Sigmoid colon (tissue), 7 donors: ENCODE data around the gene PPOX. TPM values are rescaled to one million over a fixed set of nuclear protein-coding genes. Genes with fewer than 3 reads are reported as not detected.
A peak's percentile ranks its signal among the peaks of the same experiment; 100 is the strongest.

ENCODE experiments used
- DNase-seq: peaks from one replicate; pipeline ENCODE4 v3.0.0-alpha.2; 2019
- H3K27ac ChIP-seq, 4 donors: fragments of 200-600 bp; sonication (generic); one replicate each; pipeline ENCODE4 v1.5.1; 2016 to 2019; ENCODE audit warnings: mild to moderate bottlenecking in 1 of 4
- H3K27me3 ChIP-seq, 3 donors: fragments of 200-600 bp; sonication (generic); one replicate each; pipeline ENCODE4 v1.5.1; 2019; ENCODE audit warnings: mild to moderate bottlenecking in 1 of 3
- H3K36me3 ChIP-seq, 4 donors: fragments of 200-600 bp; sonication (generic); one replicate each; pipeline ENCODE4 v1.5.1; 2016 to 2019
- H3K4me1 ChIP-seq, 4 donors: fragments of 200-600 bp; sonication (generic); one replicate each; pipeline ENCODE4 v1.5.1; 2017 to 2019
- H3K4me3 ChIP-seq, 4 donors: fragments of 200-600 bp; sonication (generic); one replicate each; pipeline ENCODE4 v1.5.1; 2017 to 2019; ENCODE audit warnings: mild to moderate bottlenecking in 2 of 4, moderate library complexity in 1 of 4
- H3K9me3 ChIP-seq, 4 donors: fragments of 200-600 bp in 3 of 4; sonication (generic) in 3 of 4; one replicate each; pipeline versions ENCODE4 v1.5.1 to v1.6.1; 2013 to 2019
- CTCF ChIP-seq, 4 experiments: fragments of 450-650 bp in 3 of 4; fragments of 200-600 bp in 1 of 4; IDR thresholded peaks; one replicate each; pipeline ENCODE4 v1.5.1; 2016 to 2019; ENCODE audit warnings: antibody characterized with exemption in 4 of 4, mild to moderate bottlenecking in 3 of 4, moderate library complexity in 2 of 4
- EP300 ChIP-seq, 4 donors: sonication (generic); formaldehyde crosslinking; IDR thresholded peaks; one replicate each; pipeline ENCODE4 v1.6.1; 2017; ENCODE audit warnings: antibody characterized with exemption in 4 of 4
- POLR2A ChIP-seq, 2 donors: fragments of 450-650 bp; IDR thresholded peaks; one replicate each; pipeline ENCODE4 v1.6.1; 2016; ENCODE audit warnings: antibody characterized with exemption in 2 of 2, mild to moderate bottlenecking in 2 of 2, moderate library complexity in 2 of 2
- POLR2AphosphoS5 ChIP-seq, 4 donors: sonication (generic); formaldehyde crosslinking; IDR thresholded peaks; one replicate each; pipeline ENCODE4 v1.6.1; 2017; ENCODE audit warnings: antibody characterized with exemption in 4 of 4
- WGBS, 2 donors: extraction: QIAGEN DNeasy Blood & Tissue Kit; methylation state at CpG; one replicate each; pipeline ENCODE4 v1.1.7; 2013; 5-methylcytosine and 5-hydroxymethylcytosine counted together
- intact Hi-C: fragments of 100-400 bp; cut with DNase I; formaldehyde crosslinking; loops from one replicate; pipeline ENCODE4 v1.15.1; 2023
- polyA plus RNA-seq, 3 donors: library from polyadenylated mRNA; stranded (reverse); fragments of 200-250 nt; gene quantifications; one replicate each; pipeline ENCODE4 v1.2.3, GENCODE V29; 2013
- total RNA-seq, 4 donors: library from RNA; depleted of rRNA; stranded (reverse); fragments of >200 nt; gene quantifications; one replicate each; pipeline ENCODE4 v1.1.0, GENCODE V29; 2016
- donor health status: healthy with polysubstance abuse.
- donor health status: Bipolar disorder and iron deficiency.
- donor health status: healthy.

The PPOX gene
- total and polyA plus RNA-seq, 7 donors: 7.4 to 30.9 (median 17.7) TPM

GRCh38 chr1:161200992-161201835 lies 35.0 kb downstream of the PPOX start:
- Histone ChIP-seq H3K4me3 (peak overlapping the region; percentile 75 to 83 (median 78)), H3K9me3 (no peaks in the 10 kb centered on the region), H3K36me3 (peaks cover 0 to 27% (median 5%) of the 10 kb centered on the region in 4 donors), H3K4me1 (peaks cover 0 to 88% (median 75%) of the 10 kb centered on the region in 4 donors), H3K27me3 (no peaks in the 10 kb centered on the region), H3K27ac (peak overlapping the region; percentile 94 to 97 (median 96))
- WGBS, 2 donors: 76 to 79% methylated on average over 13 of the region's 13 CpGs
- DNase-seq: peak; percentile 90
- intact Hi-C loops: loop anchor here (2.0 kb wide), 1 partner anchor 188 kb away; no protein-coding TSS in a partner anchor
- peak in 1 of 4 donors; percentile 39 for TF ChIP-seq POLR2AphosphoS5 (IDR thresholded peaks at IDR 0.05)
- peak in 2 of 4 donors; percentile 3 to 23 for TF ChIP-seq EP300 (IDR thresholded peaks at IDR 0.05)
- no peak for TF ChIP-seq POLR2A (IDR thresholded peaks at IDR 0.05)

- Histone ChIP-seq H3K4me1 (peaks cover 0 to 83% (median 74%) of the 10 kb centered on the region in 4 donors), H3K27me3 (no peaks in the 10 kb centered on the region), H3K9me3 (no peaks in the 10 kb centered on the region), H3K27ac (peak within 1 kb of the TSS; percentile 94 to 97 (median 96)), H3K4me3 (peak within 1 kb of the TSS; percentile 75 to 83 (median 78)), H3K36me3 (peaks cover 0 to 36% (median 10%) of the 10 kb centered on the region in 4 donors)
- 2 to 5% methylated on average over 53 of the region's 53 CpGs for WGBS, 2 donors
- intact Hi-C loops: loop anchor here (1.0 to 2.0 kb wide), 2 partner anchors 24 to 187 kb away; partner anchors contain the start of gene TOMM40L
- DNase-seq: peak; percentile 100
- peak; percentile 60 to 81 for TF ChIP-seq POLR2A (IDR thresholded peaks at IDR 0.05)
- TF ChIP-seq POLR2AphosphoS5 (IDR thresholded peaks at IDR 0.05): peak; percentile 86 to 90 (median 88)
- TF ChIP-seq CTCF (IDR thresholded peaks at IDR 0.05): no peak
- peak in 1 of 4 donors; percentile 4 for TF ChIP-seq EP300 (IDR thresholded peaks at IDR 0.05)
Measured at GRCh38 chr1:161201836-161202712, 35.8 kb downstream of the PPOX start, which contains the start of gene NDUFS2. Gene NDUFS2 (plus strand): TSS chr1:161202367. CDS start chr1:161202386, 19 bp downstream.

GRCh38 chr1:161206411-161207140 lies 40.4 kb downstream of the PPOX start:
- 80 to 87% methylated on average over 12 of the region's 12 CpGs for WGBS, 2 donors
- H3K9me3 ChIP-seq: no peaks in the 10 kb centered on the region
- H3K27me3 ChIP-seq: no peaks in the 10 kb centered on the region
- H3K4me3 ChIP-seq: no peak overlapping the region
- no peak for DNase-seq
- no peak for TF ChIP-seq EP300 (IDR thresholded peaks at IDR 0.05)
- TF ChIP-seq CTCF (IDR thresholded peaks at IDR 0.05): no peak
- no peak for TF ChIP-seq POLR2A (IDR thresholded peaks at IDR 0.05)
- TF ChIP-seq POLR2AphosphoS5 (IDR thresholded peaks at IDR 0.05): peak in 1 of 4 donors; percentile 36
- H3K27ac ChIP-seq: peak overlapping the region; percentile 67 to 96 (median 76)
- H3K36me3 ChIP-seq: peaks cover 9 to 81% (median 38%) of the 10 kb centered on the region in 4 donors
- intact Hi-C loops: loop anchor here (5.0 kb wide), 1 partner anchor 86 kb away; no protein-coding TSS in a partner anchor
- peaks cover 0 to 61% (median 40%) of the 10 kb centered on the region in 4 donors for H3K4me1 ChIP-seq

- intact Hi-C loops: loop anchor here (5.0 kb wide), 1 partner anchor 85 kb away; no protein-coding TSS in a partner anchor
- peaks cover 14 to 87% (median 44%) of the 10 kb centered on the region in 4 donors for H3K36me3 ChIP-seq
- DNase-seq: peak; percentile 92
- H3K4me3 ChIP-seq: no peak overlapping the region
- no peaks in the 10 kb centered on the region for H3K9me3 ChIP-seq
- H3K27me3 ChIP-seq: no peaks in the 10 kb centered on the region
- TF ChIP-seq POLR2A (IDR thresholded peaks at IDR 0.05) (peak in 1 of 2 donors; percentile 9), POLR2AphosphoS5 (IDR thresholded peaks at IDR 0.05) (peak; percentile 74 to 87 (median 84)), CTCF (IDR thresholded peaks at IDR 0.05) (no peak), EP300 (IDR thresholded peaks at IDR 0.05) (peak in 3 of 4 donors; percentile 85 to 88 (median 88))
- 75 to 77% methylated on average over 8 of the region's 8 CpGs for WGBS, 2 donors
- peak overlapping the region; percentile 67 to 96 (median 76) for H3K27ac ChIP-seq
- H3K4me1 ChIP-seq: peaks cover 0 to 59% (median 38%) of the 10 kb centered on the region in 4 donors
Measured at GRCh38 chr1:161207173-161207572, 40.9 kb downstream of the PPOX start.
